ENCODE data around the gene CABLES2.

The CABLES2 gene

GRCh38 chr20:62446888-62447869 is 40.1 kb upstream of the CABLES2 start:
- Histone ChIP-seq H3K9me3 (ENCODE audit: low read length) (no peaks in the 10 kb centered on the region), H3K4me1 (ENCODE audit: insufficient read depth, low read length) (no peaks in the 10 kb centered on the region), H3K27me3 (ENCODE audit: control insufficient read depth in 1 of 2, insufficient read depth in 2 of 2, low read length in 2 of 2) (peaks cover 0 to 13% of the 10 kb centered on the region in 2 donors), H3K4me3 (ENCODE audit: low read depth in 1 of 2, low read length in 2 of 2) (no peak overlapping the region), H3K9ac (ENCODE audit: low read length) (no peak overlapping the region), H3K27ac (ENCODE audit: low read depth, low read length) (no peak overlapping the region), H3K36me3 (ENCODE audit: insufficient read depth, low read length) (no peaks in the 10 kb centered on the region)

- peaks cover 0 to 13% of the 10 kb centered on the region in 2 donors for H3K27me3 ChIP-seq (ENCODE audit: control insufficient read depth in 1 of 2, insufficient read depth in 2 of 2, low read length in 2 of 2)
- H3K36me3 ChIP-seq (ENCODE audit: insufficient read depth, low read length) = no peaks in the 10 kb centered on the region
- no peaks in the 10 kb centered on the region for H3K4me1 ChIP-seq (ENCODE audit: insufficient read depth, low read length)
- no peaks in the 10 kb centered on the region for H3K9me3 ChIP-seq (ENCODE audit: low read length)
- H3K4me3 ChIP-seq (ENCODE audit: low read depth in 1 of 2, low read length in 2 of 2) = no peak overlapping the region
- no peak overlapping the region for H3K27ac ChIP-seq (ENCODE audit: low read depth, low read length)
- no peak overlapping the region for H3K9ac ChIP-seq (ENCODE audit: low read length)
Measured at GRCh38 chr20:62446481-62446880, 39.4 kb upstream of the CABLES2 start.

- H3K9me3 ChIP-seq (ENCODE audit: low read length) = no peaks in the 10 kb centered on the region
- no peaks in the 10 kb centered on the region for H3K4me1 ChIP-seq (ENCODE audit: insufficient read depth, low read length)
- no peak overlapping the region for H3K9ac ChIP-seq (ENCODE audit: low read length)
- no peak overlapping the region for H3K27ac ChIP-seq (ENCODE audit: low read depth, low read length)
- H3K27me3 ChIP-seq (ENCODE audit: control insufficient read depth in 1 of 2, insufficient read depth in 2 of 2, low read length in 2 of 2) = peaks cover 0 to 8% of the 10 kb centered on the region in 2 donors
- no peaks in the 10 kb centered on the region for H3K36me3 ChIP-seq (ENCODE audit: insufficient read depth, low read length)
- H3K4me3 ChIP-seq (ENCODE audit: low read depth in 1 of 2, low read length in 2 of 2) = no peak overlapping the region
Measured at GRCh38 chr20:62445553-62446340, 38.7 kb upstream of the CABLES2 start.

- Histone ChIP-seq H3K27ac (ENCODE audit: low read depth, low read length) (no peak overlapping the region), H3K9me3 (ENCODE audit: low read length) (no peaks in the 10 kb centered on the region), H3K27me3 (ENCODE audit: control insufficient read depth in 1 of 2, insufficient read depth in 2 of 2, low read length in 2 of 2) (peaks cover 0 to 8% of the 10 kb centered on the region in 2 donors), H3K36me3 (ENCODE audit: insufficient read depth, low read length) (no peaks in the 10 kb centered on the region), H3K9ac (ENCODE audit: low read length) (no peak overlapping the region), H3K4me1 (ENCODE audit: insufficient read depth, low read length) (no peaks in the 10 kb centered on the region), H3K4me3 (ENCODE audit: low read depth in 1 of 2, low read length in 2 of 2) (no peak overlapping the region)
Measured at GRCh38 chr20:62444286-62444685, 37.2 kb upstream of the CABLES2 start.

- H3K27ac ChIP-seq (ENCODE audit: low read depth, low read length) = no peak overlapping the region
- peaks cover 0 to 8% of the 10 kb centered on the region in 2 donors for H3K27me3 ChIP-seq (ENCODE audit: control insufficient read depth in 1 of 2, insufficient read depth in 2 of 2, low read length in 2 of 2)
- H3K36me3 ChIP-seq (ENCODE audit: insufficient read depth, low read length) = no peaks in the 10 kb centered on the region
- H3K9me3 ChIP-seq (ENCODE audit: low read length) = no peaks in the 10 kb centered on the region
- H3K4me1 ChIP-seq (ENCODE audit: insufficient read depth, low read length) = peaks cover 10% of the 10 kb centered on the region
- H3K9ac ChIP-seq (ENCODE audit: low read length) = no peak overlapping the region
- no peak overlapping the region for H3K4me3 ChIP-seq (ENCODE audit: low read depth in 1 of 2, low read length in 2 of 2)
Measured at GRCh38 chr20:62441987-62442539, 35.0 kb upstream of the CABLES2 start.

- H3K27me3 ChIP-seq (ENCODE audit: control insufficient read depth in 1 of 2, insufficient read depth in 2 of 2, low read length in 2 of 2) = no peaks in the 10 kb centered on the region
- no peaks in the 10 kb centered on the region for H3K36me3 ChIP-seq (ENCODE audit: insufficient read depth, low read length)
- no peak overlapping the region for H3K9ac ChIP-seq (ENCODE audit: low read length)
- peaks cover 12% of the 10 kb centered on the region for H3K4me1 ChIP-seq (ENCODE audit: insufficient read depth, low read length)
- H3K27ac ChIP-seq (ENCODE audit: low read depth, low read length) = no peak overlapping the region
- H3K9me3 ChIP-seq (ENCODE audit: low read length) = no peaks in the 10 kb centered on the region
- no peak overlapping the region for H3K4me3 ChIP-seq (ENCODE audit: low read depth in 1 of 2, low read length in 2 of 2)
Measured at GRCh38 chr20:62439218-62439617, 32.1 kb upstream of the CABLES2 start.

GRCh38 chr20:62437927-62438326 is 30.8 kb upstream of the CABLES2 start:
- Histone ChIP-seq H3K9ac (ENCODE audit: low read length) (no peak overlapping the region), H3K27me3 (ENCODE audit: control insufficient read depth in 1 of 2, insufficient read depth in 2 of 2, low read length in 2 of 2) (no peaks in the 10 kb centered on the region), H3K36me3 (ENCODE audit: insufficient read depth, low read length) (no peaks in the 10 kb centered on the region), H3K4me3 (ENCODE audit: low read depth in 1 of 2, low read length in 2 of 2) (no peak overlapping the region), H3K4me1 (ENCODE audit: insufficient read depth, low read length) (peaks cover 19% of the 10 kb centered on the region), H3K9me3 (ENCODE audit: low read length) (no peaks in the 10 kb centered on the region), H3K27ac (ENCODE audit: low read depth, low read length) (peak overlapping the region; percentile 58)

- Histone ChIP-seq H3K9me3 (ENCODE audit: low read length) (no peaks in the 10 kb centered on the region), H3K36me3 (ENCODE audit: insufficient read depth, low read length) (no peaks in the 10 kb centered on the region), H3K4me1 (ENCODE audit: insufficient read depth, low read length) (peaks cover 19% of the 10 kb centered on the region), H3K4me3 (ENCODE audit: low read depth in 1 of 2, low read length in 2 of 2) (no peak overlapping the region), H3K9ac (ENCODE audit: low read length) (no peak overlapping the region), H3K27ac (ENCODE audit: low read depth, low read length) (peak overlapping the region; percentile 58), H3K27me3 (ENCODE audit: control insufficient read depth in 1 of 2, insufficient read depth in 2 of 2, low read length in 2 of 2) (no peaks in the 10 kb centered on the region)
Measured at GRCh38 chr20:62437496-62437895, 30.4 kb upstream of the CABLES2 start.

- no peak overlapping the region for H3K4me3 ChIP-seq (ENCODE audit: low read depth in 1 of 2, low read length in 2 of 2)
- H3K9ac ChIP-seq (ENCODE audit: low read length) = no peak overlapping the region
- no peaks in the 10 kb centered on the region for H3K36me3 ChIP-seq (ENCODE audit: insufficient read depth, low read length)
- peaks cover 19% of the 10 kb centered on the region for H3K4me1 ChIP-seq (ENCODE audit: insufficient read depth, low read length)
- no peaks in the 10 kb centered on the region for H3K27me3 ChIP-seq (ENCODE audit: control insufficient read depth in 1 of 2, insufficient read depth in 2 of 2, low read length in 2 of 2)
- no peak overlapping the region for H3K27ac ChIP-seq (ENCODE audit: low read depth, low read length)
- no peaks in the 10 kb centered on the region for H3K9me3 ChIP-seq (ENCODE audit: low read length)
Measured at GRCh38 chr20:62436692-62437091, 29.6 kb upstream of the CABLES2 start.

GRCh38 chr20:62433658-62434497 is 26.8 kb upstream of the CABLES2 start:
- no peaks in the 10 kb centered on the region for H3K9me3 ChIP-seq (ENCODE audit: low read length)
- H3K9ac ChIP-seq (ENCODE audit: low read length) = no peak overlapping the region
- H3K27ac ChIP-seq (ENCODE audit: low read depth, low read length) = no peak overlapping the region
- peaks cover 19% of the 10 kb centered on the region for H3K4me1 ChIP-seq (ENCODE audit: insufficient read depth, low read length)
- no peaks in the 10 kb centered on the region for H3K27me3 ChIP-seq (ENCODE audit: control insufficient read depth in 1 of 2, insufficient read depth in 2 of 2, low read length in 2 of 2)
- H3K36me3 ChIP-seq (ENCODE audit: insufficient read depth, low read length) = no peaks in the 10 kb centered on the region
- H3K4me3 ChIP-seq (ENCODE audit: low read depth in 1 of 2, low read length in 2 of 2) = no peak overlapping the region
